Measurements from ENCODE around the gene MAPK7.
"Not testable (repeated sequence)": the region's sequence is repeated elsewhere in the genome, so short reads cannot be mapped to it uniquely, and the experiment has no call there.

MAPK7 gene

DNA sequence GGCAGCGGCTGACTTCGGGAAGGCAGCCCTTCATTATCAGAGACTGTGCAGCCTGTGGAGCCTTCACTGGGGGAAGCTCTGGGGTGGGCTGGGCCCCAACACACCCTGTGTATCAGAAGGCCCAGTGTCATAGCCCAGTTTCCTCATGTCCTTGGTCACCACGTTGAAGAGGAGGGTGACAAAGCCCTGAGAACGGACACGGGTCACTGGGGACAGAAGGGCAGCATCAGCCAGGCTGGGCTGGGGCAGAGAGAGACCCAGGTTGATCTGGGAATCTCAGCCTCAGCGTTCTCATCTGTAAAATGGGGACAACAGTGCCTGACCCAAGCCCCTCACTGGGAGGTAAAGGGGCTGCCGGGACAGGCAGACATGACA is 35.1 kb upstream of the MAPK7 start:
- no peak for DNase-seq (ENCODE audit: low read depth in 2 of 2)

- no peak for DNase-seq (ENCODE audit: low read depth in 2 of 2)
Measured at GRCh38 chr17:19343671-19344151, 34.6 kb upstream of the MAPK7 start.

- DNase-seq (ENCODE audit: low read depth in 2 of 2): no peak
Measured at GRCh38 chr17:19344311-19345066, 33.8 kb upstream of the MAPK7 start.

DNA sequence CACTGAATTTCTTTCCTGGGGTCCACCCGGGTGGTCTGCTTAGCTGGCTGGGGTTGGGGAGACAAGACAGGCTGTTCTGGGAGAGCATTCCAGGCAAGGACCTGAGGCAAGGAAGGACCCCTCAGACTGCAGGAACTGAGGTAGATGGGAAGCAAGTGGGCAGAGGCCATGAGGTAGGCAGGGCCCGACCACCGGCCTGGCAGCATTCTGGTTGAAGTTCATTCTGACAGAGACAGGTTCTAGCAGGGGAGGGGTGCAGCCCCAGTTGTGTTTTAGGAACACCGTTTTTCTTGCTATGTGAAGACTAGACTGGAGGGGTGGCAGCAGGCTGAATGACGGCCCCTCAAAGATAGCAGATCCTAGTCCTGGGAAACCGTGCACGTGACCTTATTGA is 33.2 kb upstream of the MAPK7 start:
- DNase-seq (ENCODE audit: low read depth in 2 of 2): no peak

- DNase-seq (ENCODE audit: low read depth in 2 of 2): no peak
Measured at GRCh38 chr17:19345486-19346350, 32.6 kb upstream of the MAPK7 start.

- DNase-seq (ENCODE audit: low read depth in 2 of 2): no peak
Measured at GRCh38 chr17:19346351-19347255, 31.7 kb upstream of the MAPK7 start.

- DNase-seq (ENCODE audit: low read depth in 2 of 2): no peak
Measured at GRCh38 chr17:19347323-19348080, 30.8 kb upstream of the MAPK7 start.

- DNase-seq (ENCODE audit: low read depth in 2 of 2): no peak
Measured at GRCh38 chr17:19348081-19348650, 30.1 kb upstream of the MAPK7 start.

GRCh38 chr17:19348806-19349205 is 29.5 kb upstream of the MAPK7 start:
- no peak for DNase-seq (ENCODE audit: low read depth in 2 of 2)

GRCh38 chr17:19353401-19353800 is 24.9 kb upstream of the MAPK7 start:
- DNase-seq (ENCODE audit: low read depth in 2 of 2): not testable (repeated sequence)

- no peak for DNase-seq (ENCODE audit: low read depth in 2 of 2)
Measured at GRCh38 chr17:19354748-19355147, 23.6 kb upstream of the MAPK7 start.

GRCh38 chr17:19357351-19357750 is 20.9 kb upstream of the MAPK7 start:
- DNase-seq (ENCODE audit: low read depth in 2 of 2): no peak

- no peak for DNase-seq (ENCODE audit: low read depth in 2 of 2)
Measured at GRCh38 chr17:19357761-19358160, 20.5 kb upstream of the MAPK7 start.

DNA sequence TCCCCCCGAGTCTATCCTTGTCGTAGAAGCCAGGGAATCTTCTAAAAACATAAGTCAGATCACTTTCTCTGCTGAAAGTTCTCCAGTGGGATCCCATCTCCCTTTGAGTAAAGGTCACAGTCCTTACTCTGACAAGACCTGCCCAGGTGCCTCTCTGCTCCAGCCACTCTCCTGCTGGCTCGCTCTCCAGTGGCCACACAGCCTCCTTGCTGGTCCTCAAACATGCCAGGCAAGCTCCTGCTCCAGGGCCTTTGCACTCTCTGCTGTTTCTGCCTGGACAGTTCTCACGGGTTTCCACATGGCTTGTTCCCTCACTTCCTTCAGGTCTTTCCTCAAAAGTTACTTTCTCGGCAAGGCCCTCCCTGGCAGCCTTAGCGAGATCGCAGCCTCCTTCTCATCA is 19.1 kb upstream of the MAPK7 start:
- no peak for DNase-seq (ENCODE audit: low read depth in 2 of 2)

DNA sequence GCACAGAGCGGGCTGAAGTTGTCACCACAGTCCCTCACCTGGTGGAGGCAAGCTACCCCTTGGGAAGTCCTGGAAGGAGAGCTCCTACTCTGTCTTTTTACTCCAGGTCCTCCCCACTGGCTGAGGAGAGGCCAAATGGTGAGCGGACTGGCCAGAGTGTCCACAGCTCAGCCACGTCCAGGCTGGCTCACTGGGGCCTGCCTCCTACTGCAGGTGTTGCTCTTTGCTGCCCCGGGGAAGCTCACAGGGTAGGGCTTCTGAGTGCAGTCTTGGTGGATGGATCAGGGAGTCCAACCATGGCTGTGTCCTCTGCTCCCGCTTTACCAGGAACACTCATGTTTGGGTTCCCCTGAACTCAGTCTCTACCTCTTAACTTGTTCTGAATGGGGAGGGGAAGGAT is 18.4 kb upstream of the MAPK7 start:
- no peak for DNase-seq (ENCODE audit: low read depth in 2 of 2)

- DNase-seq (ENCODE audit: low read depth in 2 of 2): no peak
Measured at GRCh38 chr17:19360772-19361171, 17.5 kb upstream of the MAPK7 start.

- no peak for DNase-seq (ENCODE audit: low read depth in 2 of 2)
Measured at GRCh38 chr17:19361326-19361725, 17.0 kb upstream of the MAPK7 start.

DNA sequence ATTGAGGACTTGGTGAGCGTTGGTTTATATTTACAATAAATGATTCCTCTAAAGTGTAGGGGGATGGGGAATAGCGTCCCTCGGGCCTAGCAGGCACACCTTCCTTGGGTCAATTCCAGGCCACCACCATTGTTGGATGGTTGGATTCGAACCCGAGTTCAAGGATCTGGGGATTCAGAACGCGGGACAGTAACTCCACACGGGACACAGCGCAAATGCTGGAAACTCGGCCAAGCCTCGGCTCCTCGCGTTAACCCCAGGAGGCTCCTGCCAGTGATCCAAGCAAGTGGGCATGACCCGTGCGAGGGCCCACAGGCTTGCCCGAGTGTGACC is 16.4 kb upstream of the MAPK7 start:
- no peak for DNase-seq (ENCODE audit: low read depth in 2 of 2)

- peak; percentile 92 for DNase-seq (ENCODE audit: low read depth in 2 of 2)
Measured at GRCh38 chr17:19362277-19363113, 15.8 kb upstream of the MAPK7 start, which contains the start of gene B9D1. Gene B9D1 (minus strand): TSS chr17:19362723. CDS start chr17:19362569, 154 bp downstream.

DNA sequence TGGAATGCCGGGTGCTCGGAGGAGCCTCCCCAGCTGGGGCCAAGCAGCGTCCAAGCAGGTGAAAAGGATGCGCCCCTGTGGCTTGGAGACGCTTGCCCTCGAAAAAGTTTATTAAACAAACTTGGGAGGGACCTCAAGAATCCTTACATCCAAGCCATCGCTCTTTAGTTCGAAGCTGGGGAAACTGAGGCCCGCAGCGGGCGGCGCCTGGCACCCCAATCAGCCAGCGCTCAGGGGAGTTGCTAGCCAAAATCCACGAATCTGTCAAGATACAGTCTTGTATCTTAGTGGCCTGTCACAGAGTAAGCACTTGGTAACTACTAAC is 15.2 kb upstream of the MAPK7 start:
- no peak for DNase-seq (ENCODE audit: low read depth in 2 of 2)
